Right atrium auricular region (tissue), 2 donors: ENCODE measurements around the gene PRKAG1. TPM values are rescaled to one million over a fixed set of nuclear protein-coding genes. Genes with fewer than 3 reads are reported as not detected.

Experiments used
- DNase-seq: peaks from one replicate; pipeline ENCODE4 v3.0.0-alpha.2; 2019; ENCODE audit warnings: low spot score
- H3K27ac ChIP-seq, 2 donors: fragments of 200-600 bp; sonication (generic); 1 replicate in 1 of 2; 2 replicates in 1 of 2; pipeline ENCODE4 v1.5.1; 2016 to 2019
- H3K27me3 ChIP-seq, 2 donors: fragments of 200-600 bp; sonication (generic); one replicate each; pipeline versions ENCODE4 v1.5.1 to v1.6.0; 2017 to 2019
- H3K36me3 ChIP-seq: fragments of 200-600 bp; sonication (generic); one replicate; pipeline ENCODE4 v1.5.1; 2016
- H3K4me1 ChIP-seq, 2 donors: fragments of 200-600 bp; sonication (generic); one replicate each; pipeline versions ENCODE4 v1.5.1 to v1.6.0; 2017 to 2019
- H3K4me3 ChIP-seq, 2 donors: fragments of 200-600 bp; sonication (generic); 1 replicate in 1 of 2; 2 replicates in 1 of 2; pipeline ENCODE4 v1.5.1; 2017 to 2019; ENCODE audit warnings: mild to moderate bottlenecking in 1 of 2, moderate library complexity in 1 of 2
- H3K9me3 ChIP-seq, 2 donors: fragments of 200-600 bp; sonication (generic); one replicate each; pipeline ENCODE4 v1.5.1; 2019
- total RNA-seq, 2 donors: library from RNA; depleted of rRNA; stranded (reverse); fragments of >200 nt; gene quantifications; one replicate each; pipeline ENCODE4 v1.1.0, GENCODE V29; 2016
- TF ChIP-seq, protein P1 (sequence below), 2 donors: fragments of 200-600 bp; sonication (generic); IDR thresholded peaks; one replicate each; pipeline ENCODE4 v1.5.1; 2019; ENCODE audit warnings: antibody characterized with exemption in 2 of 2

Gene PRKAG1
- total RNA-seq, 2 donors from 2014 or later: 68.5 to 74.8 TPM

DNA sequence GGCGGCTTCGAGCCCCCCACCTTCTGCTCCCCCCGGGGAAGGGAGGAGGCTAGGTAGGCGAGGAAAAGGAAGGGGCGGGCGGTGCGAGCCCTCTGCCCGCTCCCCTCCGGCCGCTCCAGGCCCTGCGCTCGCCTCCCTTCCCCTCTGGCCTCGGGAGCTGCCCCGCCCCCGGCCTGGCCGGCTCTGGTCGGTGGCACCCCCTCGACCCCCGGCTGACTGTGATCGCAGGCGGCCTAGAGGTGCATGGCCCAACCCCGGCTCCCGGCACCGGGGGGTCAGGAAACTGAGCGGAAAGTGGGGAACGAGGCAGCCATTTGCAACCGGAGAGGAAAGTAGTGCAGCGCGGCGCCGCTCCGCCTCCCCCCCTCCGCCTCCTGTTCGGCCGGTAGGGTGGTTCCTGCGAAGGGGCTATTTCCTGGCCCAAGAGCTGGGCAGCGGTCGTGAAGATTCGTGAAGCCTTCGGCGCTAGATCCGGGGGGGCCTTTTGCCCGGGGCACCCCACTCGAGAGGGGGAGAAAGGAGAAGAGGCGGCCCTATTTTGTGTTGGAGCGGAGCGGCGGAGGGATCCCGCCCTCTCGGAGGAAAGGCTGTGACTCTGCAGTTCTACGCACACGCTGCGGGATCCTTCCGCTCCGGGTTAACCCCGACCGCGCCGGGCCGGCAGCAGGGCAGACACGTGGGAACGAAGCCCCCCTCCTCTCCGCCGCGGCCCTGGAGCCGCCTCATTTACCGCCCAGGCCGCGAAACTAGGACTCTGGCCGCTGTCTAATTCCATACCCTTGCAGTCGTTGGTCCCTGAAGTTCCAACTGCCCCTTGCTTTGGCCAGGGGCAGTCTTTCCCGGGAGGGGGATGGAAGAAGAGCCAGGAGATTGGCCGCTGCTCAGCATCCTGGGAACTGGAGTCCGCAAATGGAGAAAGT is 41.9 kb upstream of the PRKAG1 start, which contains the start of gene KMT2D:
Gene KMT2D, minus strand, starts transcription at position 558 of the 920 bp plus-strand sequence. CDS start 5,470 bp downstream, outside the sequence.
- Histone ChIP-seq H3K4me3 (peak within 1 kb of the TSS; percentile 83 to 92), H3K36me3 (no peaks in the 10 kb centered on the region), H3K27ac (peak within 1 kb of the TSS; percentile 95 to 98), H3K4me1 (peaks cover 0 to 47% of the 10 kb centered on the region in 2 donors), H3K9me3 (no peaks in the 10 kb centered on the region), H3K27me3 (no peaks in the 10 kb centered on the region)
- DNase-seq: peak; percentile 88
- TF ChIP-seq, protein P1, sequence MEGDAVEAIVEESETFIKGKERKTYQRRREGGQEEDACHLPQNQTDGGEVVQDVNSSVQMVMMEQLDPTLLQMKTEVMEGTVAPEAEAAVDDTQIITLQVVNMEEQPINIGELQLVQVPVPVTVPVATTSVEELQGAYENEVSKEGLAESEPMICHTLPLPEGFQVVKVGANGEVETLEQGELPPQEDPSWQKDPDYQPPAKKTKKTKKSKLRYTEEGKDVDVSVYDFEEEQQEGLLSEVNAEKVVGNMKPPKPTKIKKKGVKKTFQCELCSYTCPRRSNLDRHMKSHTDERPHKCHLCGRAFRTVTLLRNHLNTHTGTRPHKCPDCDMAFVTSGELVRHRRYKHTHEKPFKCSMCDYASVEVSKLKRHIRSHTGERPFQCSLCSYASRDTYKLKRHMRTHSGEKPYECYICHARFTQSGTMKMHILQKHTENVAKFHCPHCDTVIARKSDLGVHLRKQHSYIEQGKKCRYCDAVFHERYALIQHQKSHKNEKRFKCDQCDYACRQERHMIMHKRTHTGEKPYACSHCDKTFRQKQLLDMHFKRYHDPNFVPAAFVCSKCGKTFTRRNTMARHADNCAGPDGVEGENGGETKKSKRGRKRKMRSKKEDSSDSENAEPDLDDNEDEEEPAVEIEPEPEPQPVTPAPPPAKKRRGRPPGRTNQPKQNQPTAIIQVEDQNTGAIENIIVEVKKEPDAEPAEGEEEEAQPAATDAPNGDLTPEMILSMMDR (IDR thresholded peaks at IDR 0.05): peak in 1 of 2 donors; percentile 33

DNA sequence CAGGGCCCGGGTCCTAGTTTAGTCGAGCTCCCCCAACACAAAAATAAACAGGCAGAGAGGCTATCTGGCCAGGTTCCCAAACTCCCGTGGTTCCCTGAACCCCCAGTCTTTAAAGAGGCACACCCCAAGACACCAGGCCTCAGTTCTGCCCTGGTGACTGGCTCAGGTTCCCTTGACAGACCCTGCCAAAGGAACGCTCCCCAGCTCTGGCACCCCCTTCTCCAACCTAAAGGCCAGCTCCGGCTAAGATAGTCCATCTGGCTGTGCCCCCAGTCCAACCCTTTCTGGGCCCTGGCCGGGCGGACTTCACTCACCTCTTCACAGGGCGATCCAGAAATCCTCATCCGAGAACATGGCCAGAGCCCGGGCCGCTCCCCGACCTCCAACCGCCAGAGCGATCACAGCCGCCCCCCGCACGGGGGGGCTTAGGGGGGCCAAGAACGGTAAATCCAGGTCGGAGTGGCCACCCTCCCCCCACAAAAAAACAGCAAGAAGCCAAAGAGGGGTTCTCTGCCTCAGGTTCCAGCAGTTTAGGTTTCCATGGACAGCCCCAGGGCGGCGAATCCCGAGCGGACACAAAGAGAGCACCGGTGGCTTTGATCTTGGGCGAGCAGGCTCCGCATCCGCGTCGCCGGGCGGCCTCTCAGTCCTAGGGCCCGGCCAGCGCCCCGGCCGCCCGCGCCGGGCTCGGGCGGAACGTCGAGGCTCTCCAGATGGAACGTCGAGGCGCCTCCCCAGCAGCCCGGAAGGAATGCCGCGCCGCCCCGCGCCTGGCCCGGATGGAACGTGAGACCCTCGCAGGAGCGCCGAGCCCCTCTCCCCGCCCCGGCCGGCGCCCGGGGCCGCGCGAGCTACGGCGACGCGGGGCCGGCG is 41.0 kb upstream of the PRKAG1 start:
- Histone ChIP-seq H3K4me3 (peak overlapping the region; percentile 83 to 92), H3K4me1 (peaks cover 0 to 51% of the 10 kb centered on the region in 2 donors), H3K27me3 (no peaks in the 10 kb centered on the region), H3K27ac (peak overlapping the region; percentile 95 to 98), H3K9me3 (no peaks in the 10 kb centered on the region), H3K36me3 (peaks cover 6% of the 10 kb centered on the region)
- no peak for DNase-seq
- TF ChIP-seq, protein P1 (IDR thresholded peaks at IDR 0.05): no peak

DNA sequence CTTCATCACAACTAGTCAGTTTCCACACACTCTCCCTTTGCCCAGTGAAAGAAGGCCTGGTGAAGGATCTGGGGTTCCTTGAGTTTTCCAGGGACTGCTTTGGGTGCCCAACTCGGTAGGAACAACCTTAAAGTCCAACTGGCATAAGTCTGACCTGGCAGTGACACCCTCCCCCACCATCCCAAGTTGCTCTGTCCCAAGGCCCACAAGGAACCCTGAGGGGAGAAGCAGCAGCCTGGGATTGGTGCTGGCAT is 40.4 kb upstream of the PRKAG1 start:
- Histone ChIP-seq H3K27me3 (no peaks in the 10 kb centered on the region), H3K27ac (peak overlapping the region; percentile 95 to 98), H3K36me3 (peaks cover 11% of the 10 kb centered on the region), H3K4me1 (peaks cover 0 to 51% of the 10 kb centered on the region in 2 donors), H3K9me3 (no peaks in the 10 kb centered on the region), H3K4me3 (peak overlapping the region; percentile 83 to 92)
- TF ChIP-seq, protein P1 (IDR thresholded peaks at IDR 0.05): no peak
- no peak for DNase-seq

DNA sequence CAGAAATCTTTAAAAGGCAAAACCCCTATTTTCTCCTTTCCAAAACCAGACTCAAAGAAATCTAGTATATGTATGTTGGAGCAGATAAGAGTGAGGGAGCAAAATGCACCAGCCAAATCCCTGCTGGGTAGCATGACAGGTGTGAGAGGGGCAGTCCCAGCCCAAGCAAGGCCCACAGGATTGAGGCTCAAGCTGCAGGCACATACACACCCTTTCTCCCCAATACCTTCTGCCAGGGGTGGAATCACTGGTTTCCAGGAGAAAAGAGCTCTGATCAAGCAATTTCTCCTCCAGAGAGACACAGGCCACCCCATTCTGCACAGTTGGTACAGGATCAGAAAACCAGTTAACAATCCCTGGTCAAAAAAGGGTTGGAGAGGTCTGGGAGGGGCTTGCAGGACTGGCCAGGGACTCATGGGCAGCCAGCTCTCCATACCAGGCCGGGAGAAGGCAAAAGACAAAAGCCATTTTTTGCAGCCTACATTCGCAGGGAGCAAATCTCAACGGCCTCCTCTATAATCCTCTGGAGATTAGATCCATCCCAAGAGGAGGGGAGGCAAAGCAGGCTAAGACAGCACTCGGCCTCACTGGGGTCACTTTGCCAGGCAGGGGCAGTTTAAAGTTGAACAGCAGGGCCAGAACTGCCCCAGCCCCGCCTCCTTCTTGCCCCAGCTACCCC is 39.9 kb upstream of the PRKAG1 start:
- H3K27ac ChIP-seq: peak overlapping the region; percentile 95 to 98
- H3K27me3 ChIP-seq: no peaks in the 10 kb centered on the region
- DNase-seq: no peak

DNA sequence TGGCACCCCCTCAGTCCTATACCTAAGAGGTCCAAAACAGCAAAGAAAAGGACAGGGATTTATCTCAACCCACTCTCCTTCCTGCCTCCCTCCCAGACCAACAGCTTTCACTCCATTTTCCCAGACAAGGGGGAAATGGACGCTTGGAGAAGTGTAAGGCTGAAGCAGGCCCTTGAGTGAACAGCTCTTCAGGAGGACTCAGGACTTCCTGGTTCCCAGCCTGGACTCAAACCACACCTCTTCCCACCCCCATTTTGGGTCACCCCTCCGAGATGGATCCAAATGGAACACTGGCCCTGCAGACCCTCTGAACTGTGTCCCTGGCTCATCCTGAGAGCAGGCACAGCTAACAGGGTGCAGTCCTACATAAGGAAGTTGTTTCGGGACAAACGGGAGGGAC is 39.3 kb upstream of the PRKAG1 start:
- Histone ChIP-seq H3K27me3 (no peaks in the 10 kb centered on the region), H3K27ac (peak overlapping the region in 1 of 2 donors; percentile 98), H3K4me3 (peak overlapping the region; percentile 83 to 92), H3K4me1 (peaks cover 0 to 51% of the 10 kb centered on the region in 2 donors), H3K9me3 (no peaks in the 10 kb centered on the region), H3K36me3 (peaks cover 22% of the 10 kb centered on the region)
- no peak for DNase-seq
- TF ChIP-seq, protein P1 (IDR thresholded peaks at IDR 0.05): no peak

More for the DNA sequence above, 39.9 kb upstream of the PRKAG1 start:
- H3K9me3 ChIP-seq: no peaks in the 10 kb centered on the region
- TF ChIP-seq, protein P1 (IDR thresholded peaks at IDR 0.05): no peak
- peaks cover 16% of the 10 kb centered on the region for H3K36me3 ChIP-seq
- H3K4me3 ChIP-seq: peak overlapping the region; percentile 83 to 92
- peaks cover 0 to 51% of the 10 kb centered on the region in 2 donors for H3K4me1 ChIP-seq
